ENCODE results near the gene FOXS1.
"Not testable (repeated sequence)": the region's sequence is repeated elsewhere in the genome, so short reads cannot be mapped to it uniquely, and the experiment has no call there.

FOXS1 gene

DNA sequence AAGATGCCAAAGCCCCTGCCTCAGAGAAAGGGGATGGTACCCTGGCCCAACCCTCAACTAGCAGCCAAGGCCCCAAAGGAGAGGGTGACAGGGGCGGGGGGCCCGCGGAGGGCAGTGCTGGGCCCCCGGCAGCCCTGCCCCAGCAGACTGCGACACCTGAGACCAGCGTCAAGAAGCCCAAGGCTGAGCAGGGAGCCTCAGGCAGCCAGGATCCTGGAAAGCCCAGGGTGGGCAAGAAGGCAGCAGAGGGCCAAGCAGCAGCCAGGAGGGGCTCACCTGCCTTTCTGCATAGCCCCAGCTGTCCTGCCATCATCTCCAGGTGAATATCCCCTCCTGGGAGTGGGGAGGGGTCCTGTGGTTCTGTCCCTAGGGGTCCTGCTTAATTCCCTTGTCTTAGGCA, 25.2 kb downstream of the FOXS1 start:
- no peak for DNase-seq

DNA sequence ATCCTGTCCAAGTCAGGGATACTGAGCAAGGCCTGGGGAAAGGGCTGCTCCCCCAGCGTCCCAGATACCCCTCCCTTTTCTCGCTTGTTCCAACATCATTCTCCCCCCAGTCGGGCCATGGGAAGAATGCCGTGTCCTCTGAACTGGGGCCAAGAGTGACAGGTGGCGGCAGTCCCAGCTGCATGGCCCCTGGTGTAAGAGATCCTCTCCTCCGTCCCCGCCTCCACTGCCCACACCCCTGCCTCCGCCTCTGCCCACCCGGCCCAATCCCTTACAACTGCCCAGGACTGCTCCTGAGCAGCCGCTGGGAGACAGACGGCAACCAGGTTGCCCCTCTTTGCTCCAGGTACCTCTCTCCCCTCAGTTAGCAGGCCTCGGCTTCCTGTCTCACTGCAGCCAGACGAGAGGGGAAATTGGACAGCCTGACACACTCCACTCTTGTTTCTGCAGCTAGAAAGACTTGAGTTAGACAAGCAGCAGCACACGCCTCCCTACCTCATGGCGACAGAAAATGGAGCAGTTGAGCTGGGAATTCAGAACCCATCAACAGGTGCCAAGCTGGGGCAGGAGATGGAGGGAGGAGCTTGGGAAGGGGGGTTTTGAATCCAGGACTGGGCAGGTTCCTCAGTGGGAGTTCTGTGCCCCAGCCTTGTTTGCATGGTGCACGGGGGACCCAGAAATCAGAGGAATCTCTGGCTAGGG, 26.2 kb downstream of the FOXS1 start, which contains the start of gene MYLK2:
Gene MYLK2 (plus strand): TSS at position 274 of the 702 bp plus-strand sequence. CDS start 225 bp downstream, at position 499.
- DNase-seq: no peak

DNA sequence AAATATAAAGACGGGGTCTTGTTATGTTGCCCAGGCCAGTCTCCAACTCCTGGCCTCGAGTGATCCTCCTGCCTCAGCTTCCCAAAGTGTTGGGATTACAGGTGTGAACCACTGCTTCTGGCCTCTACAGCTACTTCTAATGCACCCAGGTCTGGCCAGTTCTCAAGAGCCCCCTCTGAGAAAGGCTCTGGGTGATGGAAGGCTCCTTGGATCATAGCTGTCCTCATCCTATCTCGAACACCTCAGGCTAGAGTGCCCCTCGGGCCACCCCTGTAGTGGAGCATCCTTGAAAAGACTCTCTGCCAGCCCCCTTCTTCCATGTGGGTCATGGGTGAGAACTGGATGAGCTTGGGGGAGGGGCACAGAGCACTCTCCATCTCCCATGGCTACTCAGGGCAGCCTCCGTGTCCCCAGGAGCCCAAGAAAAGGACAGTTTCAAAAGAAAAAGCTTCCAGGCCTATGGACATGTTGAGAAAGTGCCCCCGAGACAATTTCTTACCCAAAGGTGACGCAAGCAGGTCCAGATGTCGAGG, 27.0 kb downstream of the FOXS1 start:
- no peak for DNase-seq

- no peak for DNase-seq
Measured at GRCh38 chr20:31817461-31817860, 27.9 kb downstream of the FOXS1 start.

DNA sequence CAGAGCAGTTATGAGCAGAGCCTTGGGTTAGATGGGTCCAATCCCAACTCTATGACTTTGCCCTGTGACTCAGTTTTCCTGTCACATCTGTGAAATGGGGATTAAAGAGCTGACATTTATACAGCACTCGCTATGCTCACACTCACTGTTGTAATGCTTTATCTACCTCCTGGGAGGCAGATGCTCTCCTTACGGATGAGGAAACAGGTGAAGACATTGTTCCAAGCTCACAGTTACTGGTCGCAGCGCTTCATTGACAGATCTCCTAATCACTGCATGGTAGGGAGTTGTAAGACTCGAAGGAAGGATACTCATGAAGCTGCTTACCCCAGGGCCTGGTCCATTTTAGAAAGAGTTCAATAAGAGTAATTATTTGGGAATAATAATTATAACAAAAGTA, 29.2 kb downstream of the FOXS1 start:
- DNase-seq: no peak

DNA sequence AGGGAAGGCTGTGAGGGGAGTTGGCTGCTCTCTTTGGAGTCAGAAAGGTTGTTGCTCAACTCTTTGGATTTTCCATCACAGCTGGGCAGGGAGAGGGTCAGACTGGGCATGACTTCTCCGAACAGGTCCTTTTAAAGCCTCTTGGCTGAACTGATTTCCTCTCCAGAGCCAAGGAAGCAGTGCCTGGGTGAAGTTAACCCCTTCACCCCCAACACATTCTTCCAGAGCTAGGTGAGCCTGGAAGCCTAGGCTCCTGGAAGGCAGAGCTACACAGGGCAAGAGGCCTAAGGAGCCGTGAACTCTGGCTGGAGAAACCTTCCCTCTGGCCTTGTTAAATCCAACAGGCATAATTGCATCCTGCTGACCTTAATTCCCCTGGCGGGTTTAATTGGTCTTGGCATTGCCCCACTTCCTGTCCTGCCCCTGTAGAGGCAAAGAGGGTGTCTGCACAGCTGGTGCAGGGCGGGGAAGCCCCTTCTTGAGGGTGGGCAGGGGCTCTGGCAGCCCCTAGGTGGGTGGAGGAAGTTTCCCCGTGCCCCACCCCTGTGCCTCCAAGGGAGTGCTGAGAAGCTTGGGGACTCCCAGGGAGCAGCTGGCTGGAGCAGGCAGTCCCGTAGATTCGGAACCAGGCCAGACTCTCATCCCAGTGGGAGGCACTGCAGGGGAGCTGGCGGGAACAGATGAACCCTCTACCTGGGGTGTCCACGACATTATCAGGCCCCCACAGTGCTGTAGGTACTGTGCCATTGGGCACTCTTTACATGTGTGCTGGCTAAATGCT, 29.8 kb downstream of the FOXS1 start:
- no peak for DNase-seq

DNA sequence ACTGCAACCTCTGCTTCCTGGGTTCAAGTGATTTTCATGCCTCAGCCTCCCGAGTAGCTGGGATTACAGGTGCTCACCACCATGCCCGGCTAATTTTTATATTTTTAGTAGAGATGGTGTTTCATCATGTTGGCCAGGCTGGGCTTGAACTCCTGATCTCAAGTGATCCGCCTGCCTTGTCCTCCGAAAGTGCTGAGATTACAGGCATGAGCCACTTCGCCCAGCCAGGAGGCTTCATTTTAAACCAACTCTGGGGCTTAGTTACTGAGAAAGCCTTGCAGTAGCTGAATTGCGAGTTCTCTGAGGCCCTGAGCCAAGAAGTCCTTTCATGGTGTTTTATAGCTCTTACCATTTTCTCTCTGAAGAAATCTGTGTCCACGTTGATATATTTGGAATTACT, 31.3 kb downstream of the FOXS1 start:
- not testable (repeated sequence) for DNase-seq

GRCh38 chr20:31813611-31814010, 31.8 kb downstream of the FOXS1 start:
- no peak for DNase-seq

GRCh38 chr20:31811796-31812728, 33.3 kb downstream of the FOXS1 start:
- DNase-seq: peak; percentile 45

- no peak for DNase-seq
Measured at GRCh38 chr20:31811198-31811597, 34.2 kb downstream of the FOXS1 start.

DNA sequence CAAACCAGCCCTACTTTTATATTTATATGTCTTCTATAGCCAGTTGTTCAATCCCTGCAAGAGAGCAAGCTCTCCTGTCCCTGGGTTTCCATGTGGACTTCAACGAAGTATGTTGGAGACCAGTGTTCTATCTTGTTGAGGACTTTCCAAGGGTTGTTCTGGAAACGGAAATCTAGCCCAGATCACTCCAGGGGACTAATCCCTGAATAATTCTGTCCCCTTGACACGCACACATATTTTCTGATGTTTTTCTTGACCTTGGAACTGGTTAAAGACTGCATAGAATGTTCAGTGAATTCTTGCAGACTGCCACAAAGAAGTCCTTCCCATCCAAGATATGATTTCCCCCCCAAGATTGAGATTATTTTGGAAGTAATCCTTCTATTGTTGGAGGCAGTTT, 35.7 kb downstream of the FOXS1 start:
- no peak for DNase-seq

GRCh38 chr20:31808481-31808880, 36.9 kb downstream of the FOXS1 start:
- DNase-seq: no peak

GRCh38 chr20:31806564-31807355, 38.6 kb downstream of the FOXS1 start:
- DNase-seq: no peak

- no peak for DNase-seq
Measured at GRCh38 chr20:31803552-31804291, 41.7 kb downstream of the FOXS1 start.

GRCh38 chr20:31801508-31801907, 43.9 kb downstream of the FOXS1 start:
- DNase-seq: peak; percentile 72

GRCh38 chr20:31797364-31797763, 48.0 kb downstream of the FOXS1 start:
- no peak for DNase-seq

All from hematopoietic multipotent progenitor cell treated with erythropoietin and hydrocortisone succinate and interleukin-3 and kit ligand, for 6 days (in vitro differentiated cells).